Coronary artery (tissue), 2 donors: ENCODE data around the gene NOTCH3.

Source experiments
- DNase-seq: peaks from one replicate; pipeline ENCODE4 v3.0.0-alpha.2; 2017; ENCODE audit warnings: low spot score
- H3K27ac ChIP-seq, 2 donors: fragments of 200-600 bp; sonication (generic); one replicate each; pipeline ENCODE4 v1.5.1; 2016 to 2019
- H3K4me3 ChIP-seq: fragments of 200-600 bp; sonication (generic); 2 replicates; pipeline ENCODE4 v1.5.1; 2016; ENCODE audit warnings: mild to moderate bottlenecking, moderate library complexity
- TF ChIP-seq, protein P1 (sequence below): fragments of 200-600 bp; sonication (generic); IDR thresholded peaks from one replicate; pipeline ENCODE4 v1.5.1; 2019; ENCODE audit warnings: antibody characterized with exemption

Gene NOTCH3

DNA sequence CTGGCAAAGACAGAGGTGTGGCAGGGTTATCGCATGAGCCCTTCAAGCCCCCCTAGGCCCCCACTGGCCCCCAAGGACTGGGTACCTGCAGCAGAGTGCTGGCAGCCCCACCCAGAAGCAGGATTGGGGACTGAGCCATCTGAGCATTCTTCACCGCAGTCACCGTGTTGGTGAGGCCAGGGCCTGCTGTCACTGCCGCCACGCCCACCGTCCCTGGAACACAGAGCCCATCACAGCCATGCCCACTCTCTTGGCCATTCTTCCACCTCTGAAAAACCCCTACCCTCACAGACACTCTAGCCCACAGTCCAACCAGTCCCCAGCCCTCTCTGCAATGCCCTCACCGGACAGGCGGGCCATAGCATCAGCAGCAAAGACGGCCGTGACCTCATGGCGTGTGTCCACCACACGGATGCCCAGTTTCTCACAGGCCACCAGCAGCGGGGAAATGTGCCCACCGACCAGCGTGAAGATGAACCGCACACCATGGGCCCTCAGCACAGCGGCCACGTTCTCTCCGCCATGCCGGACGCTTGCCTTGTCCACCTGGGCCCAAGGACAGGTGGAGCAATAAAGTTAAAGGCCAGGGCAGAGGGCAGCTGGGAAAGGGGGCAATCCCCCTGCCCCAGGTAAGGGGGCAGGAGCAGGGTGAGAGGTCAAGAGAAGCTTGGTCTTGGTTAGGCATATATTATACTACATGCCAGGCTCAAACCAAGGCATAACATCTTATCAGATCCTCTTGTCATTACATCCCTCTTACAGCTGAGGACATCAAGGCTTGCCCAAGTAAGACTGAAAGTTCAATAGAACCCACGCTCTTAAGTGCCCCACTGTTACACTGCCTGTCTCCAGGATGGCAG, 77.5 kb downstream of the NOTCH3 start:
- Histone ChIP-seq H3K4me3 (no peak overlapping the region), H3K27ac (peak overlapping the region; percentile 93 to 96)
- no peak for DNase-seq
- TF ChIP-seq, protein P1, sequence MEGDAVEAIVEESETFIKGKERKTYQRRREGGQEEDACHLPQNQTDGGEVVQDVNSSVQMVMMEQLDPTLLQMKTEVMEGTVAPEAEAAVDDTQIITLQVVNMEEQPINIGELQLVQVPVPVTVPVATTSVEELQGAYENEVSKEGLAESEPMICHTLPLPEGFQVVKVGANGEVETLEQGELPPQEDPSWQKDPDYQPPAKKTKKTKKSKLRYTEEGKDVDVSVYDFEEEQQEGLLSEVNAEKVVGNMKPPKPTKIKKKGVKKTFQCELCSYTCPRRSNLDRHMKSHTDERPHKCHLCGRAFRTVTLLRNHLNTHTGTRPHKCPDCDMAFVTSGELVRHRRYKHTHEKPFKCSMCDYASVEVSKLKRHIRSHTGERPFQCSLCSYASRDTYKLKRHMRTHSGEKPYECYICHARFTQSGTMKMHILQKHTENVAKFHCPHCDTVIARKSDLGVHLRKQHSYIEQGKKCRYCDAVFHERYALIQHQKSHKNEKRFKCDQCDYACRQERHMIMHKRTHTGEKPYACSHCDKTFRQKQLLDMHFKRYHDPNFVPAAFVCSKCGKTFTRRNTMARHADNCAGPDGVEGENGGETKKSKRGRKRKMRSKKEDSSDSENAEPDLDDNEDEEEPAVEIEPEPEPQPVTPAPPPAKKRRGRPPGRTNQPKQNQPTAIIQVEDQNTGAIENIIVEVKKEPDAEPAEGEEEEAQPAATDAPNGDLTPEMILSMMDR: no peak

DNA sequence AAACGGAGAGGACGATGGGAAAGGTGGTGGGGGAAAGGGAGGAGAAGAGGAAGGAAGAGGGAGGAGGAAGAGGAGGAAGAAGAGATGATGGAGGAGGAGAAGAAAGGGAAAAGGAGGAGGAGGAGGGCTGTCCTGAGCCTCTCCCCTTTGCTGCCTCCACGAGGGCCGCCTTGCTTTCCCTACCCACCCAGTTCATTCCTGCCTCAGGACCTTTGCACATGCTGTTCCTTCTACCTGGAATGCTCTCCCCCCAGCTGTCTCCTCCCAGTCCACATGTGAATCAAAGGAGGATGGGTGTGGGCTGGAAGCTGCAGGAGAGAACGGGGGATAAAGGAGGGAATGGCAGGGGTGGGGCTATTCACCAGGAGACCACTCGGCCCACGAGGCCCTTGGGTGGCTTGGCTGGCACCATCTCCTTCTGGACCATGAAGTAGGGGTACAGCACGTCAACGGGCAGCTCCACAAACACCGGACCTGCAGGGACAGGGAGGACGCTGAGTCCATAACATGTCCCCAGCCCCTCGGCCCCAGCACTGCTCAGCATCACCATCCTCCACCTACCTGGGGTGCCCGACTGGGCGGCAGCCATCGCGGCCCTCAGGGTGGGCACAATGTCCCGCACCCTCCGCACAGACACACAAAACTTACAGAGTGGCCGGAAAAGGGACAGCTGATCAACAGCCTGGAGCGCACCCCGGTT, 78.3 kb downstream of the NOTCH3 start:
- no peak for DNase-seq
- Histone ChIP-seq H3K4me3 (no peak overlapping the region), H3K27ac (no peak overlapping the region)
- TF ChIP-seq, protein P1: no peak

DNA sequence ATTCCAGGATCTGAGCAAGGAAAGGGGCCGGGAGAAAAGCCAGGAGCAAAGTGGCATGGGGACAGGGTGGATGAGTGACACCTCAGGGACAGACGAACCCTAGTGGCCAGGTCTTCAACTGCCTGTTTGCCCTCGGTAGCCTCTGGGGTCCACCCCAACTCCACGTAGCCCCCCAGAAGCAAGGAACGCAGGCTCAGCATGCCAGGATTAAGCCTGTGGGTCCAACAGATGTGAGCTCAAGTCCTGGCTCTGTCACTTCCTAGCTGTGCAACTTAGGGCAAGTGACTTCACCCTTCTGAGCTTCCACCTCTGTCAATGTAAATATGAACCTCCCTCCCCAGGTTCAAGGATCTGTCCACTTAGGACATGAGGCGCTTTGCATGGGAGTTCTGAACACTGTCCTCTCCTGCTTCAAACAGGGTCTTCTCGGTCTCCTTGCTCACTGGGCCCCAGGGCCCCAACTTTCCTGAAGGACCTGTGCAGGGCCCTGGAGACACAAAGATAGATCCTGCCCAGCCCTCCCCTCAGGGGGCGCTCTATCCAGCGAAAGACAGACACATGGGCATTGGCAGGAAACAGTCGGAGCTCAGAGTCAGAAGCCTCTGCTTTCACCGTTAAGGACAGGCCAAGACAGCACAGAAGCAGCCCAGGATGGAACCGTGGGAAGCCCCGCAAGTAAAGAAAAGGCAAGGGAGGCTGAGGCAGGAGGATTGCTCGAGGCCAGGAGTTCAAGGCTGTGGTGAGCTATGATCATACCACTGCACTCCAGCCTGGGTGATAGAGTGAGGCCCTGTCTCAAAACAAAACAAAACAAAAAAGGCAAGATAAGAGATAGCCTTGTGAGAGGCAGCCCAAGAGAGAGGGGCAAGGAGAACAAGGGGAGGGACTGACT, 80.4 kb downstream of the NOTCH3 start:
- no peak for DNase-seq
- Histone ChIP-seq H3K4me3 (no peak overlapping the region), H3K27ac (no peak overlapping the region)
- TF ChIP-seq, protein P1: no peak

DNA sequence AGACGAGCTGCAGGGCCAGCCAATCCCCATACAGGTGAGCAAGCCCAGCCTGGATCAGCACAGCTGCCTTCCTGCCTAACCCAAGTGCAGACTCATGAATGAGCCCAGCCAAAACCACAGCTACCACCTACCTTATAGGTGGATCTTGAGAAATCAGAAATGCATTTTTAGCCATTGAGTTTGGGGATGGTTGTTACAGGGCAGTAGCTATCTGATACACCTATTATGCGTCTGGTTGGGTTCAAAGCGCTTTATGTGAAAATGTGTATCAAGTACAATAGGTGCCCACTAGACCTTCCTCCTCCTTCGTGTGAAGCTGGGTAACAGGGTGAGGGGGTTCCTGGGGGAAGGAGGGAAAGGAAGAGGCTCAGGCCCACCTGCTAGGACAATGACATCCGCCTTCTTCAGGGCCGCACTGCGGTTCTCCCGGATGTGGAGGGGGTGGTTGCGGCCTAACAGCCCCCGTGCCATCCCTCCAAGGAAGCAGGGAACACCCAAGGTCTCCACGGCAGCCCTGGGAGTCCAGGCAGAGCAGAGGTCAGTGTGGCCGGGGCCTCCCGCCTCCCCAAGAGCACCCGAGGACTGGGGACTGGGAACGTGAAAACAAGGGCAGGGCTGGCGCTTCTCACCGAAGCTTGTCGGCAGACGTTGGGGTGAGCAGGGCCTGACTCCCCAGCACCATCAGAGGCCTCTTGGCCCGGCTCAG, 81.9 kb downstream of the NOTCH3 start:
- Histone ChIP-seq H3K4me3 (no peak overlapping the region), H3K27ac (no peak overlapping the region)
- DNase-seq: no peak
- TF ChIP-seq, protein P1: no peak

DNA sequence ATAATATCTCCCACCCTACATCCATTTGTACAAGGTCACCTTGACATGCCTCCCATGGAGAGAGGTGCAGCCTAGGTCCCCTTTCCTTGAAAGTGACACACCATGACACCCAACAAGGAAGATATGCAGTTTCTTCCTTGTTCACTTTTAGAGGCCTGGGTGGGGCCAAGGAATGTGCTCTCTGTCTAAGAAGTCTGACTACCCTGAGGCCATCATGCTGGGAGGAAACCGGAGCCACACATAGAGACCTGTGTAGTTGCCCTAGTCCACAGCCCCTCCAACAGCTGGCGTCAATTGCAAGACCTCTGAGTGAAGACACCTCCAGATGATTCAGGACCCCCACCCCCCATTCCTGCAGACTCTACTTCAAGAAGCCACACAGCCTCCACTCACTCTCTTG, 82.5 kb downstream of the NOTCH3 start:
- TF ChIP-seq, protein P1: no peak
- no peak for DNase-seq
- H3K27ac ChIP-seq: no peak overlapping the region
- H3K4me3 ChIP-seq: no peak overlapping the region

DNA sequence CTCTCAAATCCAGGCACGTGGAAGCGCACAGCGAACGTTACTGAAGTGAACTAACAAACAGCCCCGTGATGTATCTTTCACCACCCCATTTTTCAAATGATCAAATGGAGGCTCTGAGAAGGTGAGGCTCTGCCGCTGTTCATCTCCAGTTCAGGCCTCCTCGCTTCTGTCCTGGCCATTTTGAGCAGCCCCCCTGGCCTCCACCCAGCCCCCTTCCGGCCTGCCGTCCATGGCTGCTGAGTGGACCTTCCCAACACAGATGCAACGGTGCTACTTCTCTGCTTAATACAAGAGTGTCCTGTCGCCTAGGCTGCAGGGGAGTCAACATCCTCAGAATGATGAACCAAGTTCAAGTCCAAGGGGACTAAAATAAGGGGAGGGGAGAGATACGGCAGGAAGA, 83.9 kb downstream of the NOTCH3 start:
- TF ChIP-seq, protein P1: no peak
- H3K27ac ChIP-seq: no peak overlapping the region
- no peak for DNase-seq
- H3K4me3 ChIP-seq: no peak overlapping the region
